Endothelial cell of umbilical vein (primary cell): ENCODE measurements around the gene CCDC124.

ENCODE experiments used
- CTCF ChIP-seq, 2 donors: IDR thresholded peaks; 1 replicate in 1 of 2; 2 replicates in 1 of 2; pipeline ENCODE4 v1.5.1; 2011; ENCODE audit warnings: low read length in 2 of 2, mild to moderate bottlenecking in 2 of 2, moderate library complexity in 2 of 2, control low read depth in 1 of 2, inconsistent platforms in 1 of 2, low read depth in 1 of 2; ENCODE audit not compliant: insufficient read depth in 1 of 2; ENCODE audit errors: extremely low read depth in 1 of 2
- EZH2 ChIP-seq: IDR thresholded peaks from 2 replicates; pipeline ENCODE4 v1.6.1; 2012; ENCODE audit warnings: borderline replicate concordance, low read depth, mild to moderate bottlenecking, moderate library complexity, low read length, inconsistent platforms; ENCODE audit not compliant: severe bottlenecking
- MAX ChIP-seq: IDR thresholded peaks from 2 replicates; pipeline ENCODE4 v1.6.1; 2011; ENCODE audit not compliant: insufficient read depth, insufficient read length
- POLR2A ChIP-seq: IDR thresholded peaks from 2 replicates; pipeline ENCODE4 v1.6.1; 2012; ENCODE audit warnings: low read depth, mild to moderate bottlenecking, control low read depth, low read length
- POLR2AphosphoS5 ChIP-seq: IDR thresholded peaks from 2 replicates; pipeline ENCODE4 v1.6.1; 2012; ENCODE audit warnings: low read depth, mild to moderate bottlenecking, control low read depth, low read length, moderate library complexity; ENCODE audit not compliant: insufficient read depth

- TF ChIP-seq CTCF (IDR thresholded peaks at IDR 0.05; ENCODE audit: extremely low read depth in 1 of 2, insufficient read depth in 1 of 2, low read depth in 1 of 2, low read length in 2 of 2) (no peak), POLR2AphosphoS5 (no peak), POLR2A (no peak), MAX (no peak), EZH2 (no peak)
These were observed 33.3 kb downstream of the CCDC124 start for GRCh38 chr19:17966129-17966483.
